Activated CD4-positive, alpha-beta T cell treated with anti-CD3 and anti-CD28 coated beads, Interleukin-2, Interleukin-4, amounts not matched to agents 100 ng/mL and 50 ng/mL, durations not matched to agents 16 hours and 8 hours (primary cell): Measurements from ENCODE around the gene ALDH3A2.

Experiments
- DNase-seq: peaks from one replicate; pipeline ENCODE4 v3.0.0-alpha.2; 2020; ENCODE audit warnings: low spot score

The ALDH3A2 gene

GRCh38 chr17:19648475-19649273 lies at the start of gene ALDH3A2:
Gene ALDH3A2, plus strand, starts transcription at chr17:19648751. Its CDS starts 221 bp downstream, at chr17:19648972.
- peak; percentile 94 for DNase-seq

DNA sequence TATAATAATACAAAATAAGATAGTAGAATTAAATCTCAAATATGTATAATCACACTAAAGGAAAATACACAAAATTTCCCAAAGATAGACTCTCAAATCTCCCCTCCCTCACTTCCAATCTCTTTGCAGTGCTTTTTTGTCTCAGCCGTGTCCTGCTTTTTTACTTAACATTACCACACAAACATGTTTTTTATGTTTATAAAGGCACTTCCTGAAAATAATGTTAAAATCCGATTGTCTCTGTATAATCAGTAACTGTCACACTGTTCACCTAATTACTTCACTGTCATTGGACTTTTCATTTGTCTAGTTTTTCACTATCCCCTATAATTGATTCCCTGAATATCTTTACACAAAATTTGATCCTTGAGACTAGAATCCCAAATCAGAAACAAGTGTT lies 38.2 kb upstream of the ALDH3A2 start:
- no peak for DNase-seq

GRCh38 chr17:19610879-19611278 lies 37.7 kb upstream of the ALDH3A2 start:
- DNase-seq: no peak

DNA sequence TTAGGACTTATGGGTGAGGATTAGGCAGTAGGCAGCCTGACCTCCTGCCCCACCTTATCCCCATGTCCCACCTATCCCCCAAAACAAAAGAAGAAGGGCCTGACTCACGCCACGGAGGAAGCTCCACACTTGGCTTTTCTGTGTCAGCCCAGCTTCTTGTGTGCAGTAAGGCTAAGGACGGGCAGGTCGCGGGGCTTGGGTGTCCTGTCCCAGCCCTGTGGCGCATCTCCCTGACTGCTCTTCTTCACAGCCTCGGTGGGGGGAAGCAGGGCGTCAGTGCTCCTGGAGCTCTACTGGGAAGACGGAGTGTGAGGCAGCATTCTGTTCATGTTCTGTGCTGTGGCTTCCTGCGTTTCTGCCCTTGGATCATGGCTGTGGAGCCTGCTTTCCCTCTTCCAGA lies 34.6 kb upstream of the ALDH3A2 start:
- DNase-seq: no peak

- no peak for DNase-seq
Measured at GRCh38 chr17:19614900-19615299, 33.7 kb upstream of the ALDH3A2 start.

GRCh38 chr17:19618015-19618414 lies 30.5 kb upstream of the ALDH3A2 start:
- DNase-seq: no peak

GRCh38 chr17:19619705-19620325 lies 28.7 kb upstream of the ALDH3A2 start:
- no peak for DNase-seq

- no peak for DNase-seq
Measured at GRCh38 chr17:19621697-19622096, 26.9 kb upstream of the ALDH3A2 start.

DNA sequence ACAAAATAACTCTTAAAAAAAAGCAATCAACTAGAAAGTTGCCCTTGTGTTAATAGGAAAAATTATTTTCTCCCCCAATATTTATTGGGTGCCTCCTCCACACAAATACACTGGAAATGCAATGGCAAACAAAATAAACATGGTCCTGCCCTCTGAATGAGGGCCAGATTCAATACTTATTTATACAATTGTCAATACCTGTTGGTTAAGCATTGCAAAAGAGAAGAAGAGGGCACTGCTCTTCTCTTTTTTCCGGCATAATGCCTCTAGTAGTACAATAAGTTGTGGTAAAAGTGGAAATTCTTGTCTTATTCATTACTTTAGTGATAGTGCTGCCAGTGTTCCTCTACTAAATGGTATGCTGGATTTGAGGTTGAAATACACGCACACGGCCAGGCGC lies 22.5 kb upstream of the ALDH3A2 start:
- DNase-seq: no peak

DNA sequence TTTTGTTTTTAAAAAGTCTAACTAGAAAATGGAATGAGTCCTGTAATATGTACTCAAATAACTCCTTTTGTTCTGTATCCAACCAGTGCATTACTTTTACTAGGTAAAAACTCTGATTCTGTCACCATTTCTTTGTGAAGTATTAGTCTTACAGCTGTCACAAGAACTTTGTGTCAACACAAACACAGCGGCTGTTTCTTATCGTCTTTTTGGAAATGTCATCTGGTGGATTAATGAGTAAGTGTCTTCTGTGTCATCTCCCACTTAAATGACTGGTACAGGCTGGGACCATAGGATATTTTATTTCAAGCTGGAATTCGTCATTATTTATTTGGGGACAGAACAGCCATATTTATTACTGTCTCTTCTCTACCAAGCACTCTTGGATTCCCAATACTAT lies 19.1 kb upstream of the ALDH3A2 start:
- no peak for DNase-seq

GRCh38 chr17:19630035-19630434 lies 18.5 kb upstream of the ALDH3A2 start:
- no peak for DNase-seq

GRCh38 chr17:19630661-19631060 lies 17.9 kb upstream of the ALDH3A2 start:
- DNase-seq: no peak

- no peak for DNase-seq
Measured at GRCh38 chr17:19631905-19632304, 16.6 kb upstream of the ALDH3A2 start.

- no peak for DNase-seq
Measured at GRCh38 chr17:19641687-19642372, 6.7 kb upstream of the ALDH3A2 start.

DNA sequence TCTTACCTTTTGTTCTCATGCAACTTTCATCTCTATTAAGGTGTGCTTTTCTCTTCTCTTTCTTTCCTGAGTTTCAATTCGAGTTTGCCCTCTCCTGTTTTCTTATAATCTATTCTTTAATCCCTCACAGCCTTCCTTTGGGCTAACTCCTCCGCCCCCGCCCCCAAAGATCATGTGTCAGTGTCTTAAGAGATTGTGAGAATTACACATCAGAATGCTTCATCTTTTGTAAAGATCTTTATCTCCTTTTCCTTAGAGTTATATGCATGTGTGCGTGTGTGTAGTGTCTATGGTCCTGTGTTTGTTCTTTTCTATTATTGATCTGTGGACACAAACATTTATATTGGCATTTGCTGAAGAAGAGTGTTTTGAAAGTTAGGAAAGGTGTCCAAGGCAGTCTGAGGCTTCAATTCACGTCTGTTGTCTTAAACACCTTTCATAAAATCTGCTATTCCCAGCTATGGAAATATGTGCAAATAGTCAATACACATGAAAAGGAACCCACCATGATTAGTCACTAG lies 6.1 kb upstream of the ALDH3A2 start:
- no peak for DNase-seq

DNA sequence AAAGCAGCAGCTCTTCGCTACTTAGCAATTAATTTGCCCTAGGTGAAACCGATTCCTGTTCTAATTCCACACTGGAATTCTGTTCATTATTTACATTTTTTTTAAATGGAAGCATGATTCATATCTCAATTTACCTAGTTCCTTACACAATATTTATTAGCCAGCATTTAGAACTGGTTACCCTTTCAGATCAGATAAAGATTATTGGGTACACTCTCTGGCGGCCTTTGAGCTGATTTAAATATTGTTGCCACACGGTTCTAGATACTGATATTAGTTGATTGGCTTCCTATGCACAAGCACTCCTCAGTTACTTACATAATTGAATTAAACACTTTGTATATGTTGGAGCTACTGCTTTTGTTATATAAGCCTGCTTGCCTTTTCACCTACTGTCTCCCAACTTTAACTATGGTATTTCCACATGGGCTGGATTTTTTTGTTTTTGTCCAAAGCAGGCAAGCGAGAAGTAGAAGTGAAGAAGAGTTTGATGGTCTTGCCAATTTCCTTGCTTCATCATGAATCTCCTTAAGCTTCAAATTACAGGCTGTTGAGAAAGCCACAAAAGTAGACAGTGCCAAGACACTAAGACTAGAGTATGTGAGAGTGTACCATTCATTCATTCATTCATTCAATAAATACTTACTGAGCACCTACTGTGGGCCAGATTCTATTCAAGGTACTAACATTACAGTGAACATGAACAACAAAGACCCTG lies 3.9 kb upstream of the ALDH3A2 start:
- no peak for DNase-seq

DNA sequence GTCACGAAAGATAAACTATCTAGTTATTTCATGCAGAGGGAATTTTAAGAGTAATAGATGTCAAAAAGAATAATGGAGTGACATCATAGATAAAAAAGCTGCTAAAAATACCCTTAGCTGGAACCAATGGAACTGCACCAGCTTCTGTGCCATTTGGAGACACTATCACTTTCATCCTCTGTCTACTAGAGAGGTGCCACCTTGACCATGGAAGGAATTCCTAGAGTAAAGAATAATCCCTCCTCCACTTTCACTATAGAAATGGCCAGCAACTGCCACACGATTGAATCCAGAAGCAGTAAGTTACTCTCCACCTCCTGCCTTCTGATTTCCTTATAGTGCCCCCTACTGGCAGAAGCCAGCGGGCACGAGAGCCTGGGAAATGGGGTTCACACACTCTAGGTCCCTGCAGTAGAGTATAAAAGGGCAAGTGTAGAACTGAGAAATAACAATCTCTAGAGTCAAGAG lies 2.8 kb upstream of the ALDH3A2 start:
- DNase-seq: peak; percentile 67

DNA sequence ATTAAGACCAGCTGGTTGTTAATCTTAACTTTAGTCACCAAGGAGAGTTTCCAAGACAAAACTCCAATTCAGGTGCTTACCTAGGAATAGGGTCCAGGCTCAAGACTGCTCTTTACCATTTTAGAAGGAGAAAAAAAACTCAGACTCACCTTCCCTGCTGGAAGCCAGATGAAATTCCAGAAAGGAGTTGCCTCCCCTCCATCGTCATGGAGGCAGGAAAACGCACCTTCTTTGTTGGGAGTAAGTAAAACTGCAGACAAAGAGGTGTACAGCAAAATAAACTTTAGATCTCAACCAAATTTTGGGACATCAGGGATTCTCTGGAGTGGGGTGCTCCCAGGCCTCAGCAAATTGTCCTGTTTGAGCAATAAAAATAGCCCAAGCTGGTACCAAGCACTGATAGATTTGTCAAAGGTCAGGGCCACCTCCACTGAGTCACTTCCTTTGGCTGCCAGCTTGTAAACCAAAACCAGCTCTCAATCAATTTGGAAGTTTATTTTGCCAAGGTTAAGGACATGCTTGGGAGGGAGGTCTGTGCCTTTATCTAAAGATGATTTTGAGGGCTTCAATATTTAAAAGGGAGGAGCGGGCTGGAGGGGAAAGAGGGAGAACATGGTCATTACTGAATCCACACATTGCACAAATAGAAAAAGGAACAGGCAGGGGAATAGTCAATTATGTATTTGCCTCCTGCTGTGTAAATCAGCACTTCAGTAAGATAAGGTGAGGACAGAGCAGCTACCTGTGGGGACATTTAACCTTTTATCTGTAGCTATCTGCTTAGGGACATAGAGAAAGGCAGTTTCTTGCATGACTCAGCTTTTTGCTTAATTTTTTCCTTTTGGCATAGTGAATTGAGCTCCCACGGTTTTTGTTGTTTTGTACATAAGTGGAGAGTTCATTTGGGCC lies 1.5 kb upstream of the ALDH3A2 start:
- peak; percentile 11 for DNase-seq

DNA sequence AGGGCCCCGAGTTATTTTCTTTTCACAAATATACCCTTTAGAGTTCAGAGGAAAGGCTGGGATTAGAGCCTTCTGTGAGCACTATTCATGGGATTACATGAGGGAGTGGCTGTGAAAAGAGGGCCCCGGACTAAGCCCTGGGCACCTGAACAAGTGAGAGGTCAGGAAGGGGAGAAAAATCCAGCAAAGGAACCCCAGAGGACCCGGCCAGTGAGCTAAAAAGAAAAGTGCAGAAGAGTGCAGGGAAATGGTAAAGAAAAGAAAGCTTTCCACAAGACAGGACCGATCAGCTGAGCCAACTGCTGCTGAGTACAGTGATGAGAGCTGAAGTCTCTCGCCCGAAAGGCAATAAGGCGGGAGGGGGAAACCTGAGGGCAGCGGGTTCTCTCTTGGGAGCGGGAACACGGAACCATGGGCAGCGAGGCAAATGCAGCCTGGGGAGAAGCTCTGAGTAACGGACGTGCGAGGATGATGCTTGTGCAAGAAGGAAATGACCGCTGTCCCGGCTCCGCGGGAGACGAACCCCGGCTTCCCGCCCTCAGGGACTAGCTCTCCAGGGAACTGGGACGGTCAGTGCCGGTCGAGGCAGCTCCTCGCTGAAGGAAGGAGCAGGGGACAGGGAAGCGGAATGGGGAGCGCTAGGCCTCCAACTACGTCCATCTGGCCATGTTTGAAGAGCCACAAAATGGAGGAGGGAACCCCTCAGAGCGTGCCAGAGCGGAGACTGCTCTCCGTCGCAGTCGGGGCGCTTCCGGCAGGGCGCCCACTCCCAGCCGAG lies 665 bp upstream of the ALDH3A2 start:
- peak; percentile 22 for DNase-seq

GRCh38 chr17:19649274-19649541 lies 657 bp downstream of the ALDH3A2 start:
- no peak for DNase-seq

- DNase-seq: no peak
Measured at GRCh38 chr17:19650826-19651225, 2.3 kb downstream of the ALDH3A2 start.
